SK-N-SH (cell line): ENCODE results near the gene IDH3B. TPM values are rescaled to one million over a fixed set of nuclear protein-coding genes. Genes with fewer than 3 reads are reported as not detected.
"Not testable (repeated sequence)": the region's sequence is repeated elsewhere in the genome, so short reads cannot be mapped to it uniquely, and the experiment has no call there.

ENCODE experiments used
- CTCF ChIA-PET: fragments of 300-600, 350-600 bp; formaldehyde crosslinking; extraction: SDS; loops from one replicate; lab custom pipeline; 2021; lab: Yijun Ruan, JAX
- POLR2A ChIA-PET: fragments of 350-600 bp; sonication (Branson Sonifier 250); formaldehyde crosslinking; extraction: SDS; loops from one replicate; lab custom pipeline; 2020; ENCODE audit warnings: antibody characterized with exemption, inconsistent platforms; lab: Yijun Ruan, JAX
- DNase-seq: peaks from one replicate; pipeline ENCODE4 v3.0.0; 2012
- H2AFZ ChIP-seq: fragments of 200-600 bp; sonication (generic); 2 replicates; pipeline ENCODE4 v1.8.1; 2016; ENCODE audit warnings: antibody characterized with exemption, mild to moderate bottlenecking, low read depth
- H3F3A ChIP-seq: fragments of 200-600 bp; sonication (generic); replicated peaks from 2 replicates; pipeline ENCODE3; 2016; ENCODE audit warnings: antibody characterized with exemption, mild to moderate bottlenecking; ENCODE audit not compliant: insufficient read depth
- H3K27ac ChIP-seq, 2 experiments: fragments of 200-500 bp in 1 of 2; fragments of 200-600 bp in 1 of 2; sonication (Bioruptor generic) in 1 of 2; sonication (generic), shearing (Covaris generic) in 1 of 2; 2 replicates each; pipeline versions ENCODE4 v1.5.1 to v1.6.1; 2014 to 2016; ENCODE audit warnings: low read depth in 2 of 2, inconsistent platforms in 1 of 2, low read length in 1 of 2, mild to moderate bottlenecking in 1 of 2, mixed read lengths in 1 of 2
- H3K27me3 ChIP-seq: fragments of 200-600 bp; sonication (generic), shearing (Covaris generic); 2 replicates; pipeline ENCODE4 v1.6.1; 2016; ENCODE audit warnings: mixed run types; ENCODE audit not compliant: insufficient read depth
- H3K36me3 ChIP-seq, 2 experiments: fragments of 200-500 bp in 1 of 2; fragments of 200-600 bp in 1 of 2; sonication (Bioruptor generic) in 1 of 2; sonication (generic) in 1 of 2; replicated peaks in 1 of 2; 2 replicates each; pipeline versions ENCODE3 to v1.5.1; 2014 to 2016; ENCODE audit warnings: low read length in 1 of 2, mild to moderate bottlenecking in 1 of 2; ENCODE audit not compliant: insufficient read depth in 2 of 2, control insufficient read depth in 1 of 2
- H3K4me1 ChIP-seq, 2 experiments: fragments of 200-500 bp in 1 of 2; fragments of 200-600 bp in 1 of 2; sonication (Bioruptor generic) in 1 of 2; sonication (generic), shearing (Covaris generic) in 1 of 2; 2 replicates each; pipeline versions ENCODE4 v1.5.1 to v1.6.1; 2014 to 2016; ENCODE audit warnings: low read depth in 1 of 2, low read length in 1 of 2, mixed run types in 1 of 2; ENCODE audit not compliant: insufficient read depth in 2 of 2, control insufficient read depth in 1 of 2
- H3K4me2 ChIP-seq: fragments of 200-600 bp; sonication (generic), shearing (Covaris generic); 2 replicates; pipeline ENCODE4 v1.6.1; 2017; ENCODE audit warnings: mixed run types
- H3K4me3 ChIP-seq, 2 experiments: fragments of 200-500 bp in 1 of 2; fragments of 200-600 bp in 1 of 2; sonication (Bioruptor generic) in 1 of 2; sonication (generic), shearing (Covaris generic) in 1 of 2; 2 replicates each; pipeline versions ENCODE4 v1.5.1 to v1.8.1; 2014 to 2016; ENCODE audit warnings: low read depth in 2 of 2, inconsistent platforms in 1 of 2, low read length in 1 of 2, mild to moderate bottlenecking in 1 of 2, mixed read lengths in 1 of 2, moderate library complexity in 1 of 2
- H3K79me2 ChIP-seq: fragments of 200-600 bp; sonication (generic); 2 replicates; pipeline ENCODE4 v1.8.1; 2017; ENCODE audit warnings: mild to moderate bottlenecking; ENCODE audit not compliant: insufficient read depth
- H3K9ac ChIP-seq: fragments of 200-600 bp; sonication (generic); 2 replicates; pipeline ENCODE4 v1.6.1; 2017; ENCODE audit warnings: mixed run types
- H3K9me2 ChIP-seq: fragments of 200-600 bp; sonication (generic); 2 replicates; pipeline ENCODE4 v1.6.1; 2017; ENCODE audit warnings: mixed run types
- H3K9me3 ChIP-seq: fragments of 200-600 bp; sonication (generic); 2 replicates; pipeline ENCODE4 v1.6.1; 2017; ENCODE audit warnings: mixed run types, mild to moderate bottlenecking, moderate library complexity
- H4K20me1 ChIP-seq: fragments of 200-600 bp; sonication (generic); 2 replicates; pipeline ENCODE4 v1.6.1; 2017; ENCODE audit warnings: mild to moderate bottlenecking, mixed run types; ENCODE audit not compliant: insufficient read depth
- MXI1 ChIP-seq: IDR thresholded peaks from 2 replicates; pipeline ENCODE4 v1.6.1; 2012; ENCODE audit warnings: mild to moderate bottlenecking, low read depth, low read length, improper control_type of control experiment
- NRF1 ChIP-seq: IDR thresholded peaks from 2 replicates; pipeline ENCODE4 v1.6.1; 2012; ENCODE audit warnings: low read depth, mild to moderate bottlenecking, low read length
- RFX5 ChIP-seq: IDR thresholded peaks from 2 replicates; pipeline ENCODE4 v1.6.1; 2012; ENCODE audit warnings: mild to moderate bottlenecking, improper control_type of control experiment, low read length
- SIN3A ChIP-seq: IDR thresholded peaks from 2 replicates; pipeline ENCODE4 v1.6.1; 2012; ENCODE audit warnings: low read depth, mild to moderate bottlenecking, low read length, moderate library complexity, borderline replicate concordance
- TCF12 ChIP-seq: IDR thresholded peaks from 2 replicates; pipeline ENCODE4 v1.4.0; 2012
- USF2 ChIP-seq: fragments of 150-350 bp; IDR thresholded peaks from 2 replicates; pipeline ENCODE4 v1.6.1; 2017; ENCODE audit warnings: antibody characterized with exemption, low read length, low read depth, borderline replicate concordance
- WGBS: methylation state at CpG from one replicate; pipeline ENCODE4 v1.1.6; 2017; ENCODE audit warnings: low lambda C conversion rate; 5-methylcytosine and 5-hydroxymethylcytosine counted together
- polyA plus RNA-seq, 3 experiments: library from polyadenylated mRNA; depleted of rRNA; stranded (reverse); fragments of >200 nt; gene quantifications; 2 replicates each; pipeline ENCODE4 v1.2.3, GENCODE V29; 2012
- TF ChIP-seq, protein P1 (sequence below): fragments of 150-350 bp; IDR thresholded peaks from 2 replicates; pipeline ENCODE4 v1.6.1; 2016; ENCODE audit warnings: mild to moderate bottlenecking, low read depth, low read length
- TF ChIP-seq, protein P2 (sequence below): IDR thresholded peaks from 2 replicates; pipeline ENCODE4 v1.4.0; 2012; ENCODE audit warnings: low read depth, borderline replicate concordance

The IDH3B gene
- polyA plus RNA-seq, 1 of the 3 experiments (the other 2 are of a cell fraction) = 233 TPM

DNA sequence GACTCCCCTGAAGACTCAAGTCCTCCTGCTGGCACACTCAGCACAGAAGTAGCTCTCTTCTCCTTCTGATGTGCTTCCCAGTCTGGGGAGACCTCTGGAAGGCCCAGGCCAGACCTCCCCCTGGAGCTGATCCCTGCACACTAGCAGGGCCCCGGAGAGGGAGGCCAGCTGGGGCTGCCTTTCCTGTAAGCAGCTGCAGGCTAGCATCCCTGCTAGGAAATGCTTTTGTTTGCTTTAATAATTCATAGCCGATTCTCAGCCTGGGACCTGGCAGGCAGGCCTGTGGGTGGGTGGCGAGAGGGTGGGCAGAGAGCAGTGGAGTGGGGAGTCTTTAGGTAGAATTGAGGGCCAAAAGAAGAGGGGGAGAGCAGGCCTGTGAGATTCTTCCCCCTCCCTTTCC is 33.8 kb upstream of the IDH3B start:
- H3K4me1 ChIP-seq = peaks cover 0 to 40% of the 10 kb centered on the region in 2 experiments; a peak in 1 of 4 replicates
- H3K36me3 ChIP-seq = no peaks in the 10 kb centered on the region
- ChIA-PET POLR2A (interaction anchor here (0.6 kb wide), 1 partner anchor 318 kb away, joined by 3 read pairs; no protein-coding TSS in a partner anchor), CTCF (interaction anchor here (1.1 to 1.4 kb wide), 2 partner anchors 9 to 155 kb away, joined by 3 to 6 read pairs; no protein-coding TSS in a partner anchor)
- WGBS = 75% methylated on average over 2 of the region's 3 CpGs
- no peak overlapping the region for H3K4me2 ChIP-seq
- no peak overlapping the region for H3K9ac ChIP-seq
- H3K9me3 ChIP-seq = no peaks in the 10 kb centered on the region
- no peaks in the 10 kb centered on the region for H3K9me2 ChIP-seq
- peak overlapping the region in 1 of 2 experiments; percentile 18; a peak in 1 of 4 replicates for H3K27ac ChIP-seq
- no peak for TF ChIP-seq MXI1
- DNase-seq = peak; percentile 52
- peaks cover 7% of the 10 kb centered on the region; the same call in 1 of the 2 replicates for H4K20me1 ChIP-seq
- H2AFZ ChIP-seq = no peak overlapping the region
- H3F3A ChIP-seq = no peaks in the 10 kb centered on the region
- H3K27me3 ChIP-seq = no peaks in the 10 kb centered on the region
- H3K4me3 ChIP-seq = no peak overlapping the region
- no peaks in the 10 kb centered on the region; the same call in 1 of the 2 replicates for H3K79me2 ChIP-seq

GRCh38 chr20:2696646-2697045 is 32.6 kb upstream of the IDH3B start:
- Histone ChIP-seq H3K9ac (no peak overlapping the region), H3K4me2 (no peak overlapping the region), H3F3A (peaks cover 5% of the 10 kb centered on the region), H3K36me3 (no peaks in the 10 kb centered on the region), H3K4me1 (peaks cover 0 to 43% of the 10 kb centered on the region in 2 experiments; a peak in 1 of 4 replicates), H4K20me1 (peaks cover 7% of the 10 kb centered on the region; the same call in 1 of the 2 replicates), H2AFZ (no peak overlapping the region), H3K9me2 (no peaks in the 10 kb centered on the region), H3K4me3 (no peak overlapping the region), H3K79me2 (no peaks in the 10 kb centered on the region; the same call in 1 of the 2 replicates), H3K9me3 (no peaks in the 10 kb centered on the region), H3K27me3 (no peaks in the 10 kb centered on the region), H3K27ac (no peak overlapping the region)
- 92% methylated on average over 9 of the region's 9 CpGs for WGBS
- ChIA-PET POLR2A (no interaction called here), CTCF (interaction anchor here (0.6 to 1.0 kb wide), 2 partner anchors 8 to 47 kb away, joined by 3 read pairs; no protein-coding TSS in a partner anchor)
- DNase-seq = no peak
- TF ChIP-seq TCF12 = no peak
- TF ChIP-seq RFX5 = no peak
- TF ChIP-seq, protein P1, sequence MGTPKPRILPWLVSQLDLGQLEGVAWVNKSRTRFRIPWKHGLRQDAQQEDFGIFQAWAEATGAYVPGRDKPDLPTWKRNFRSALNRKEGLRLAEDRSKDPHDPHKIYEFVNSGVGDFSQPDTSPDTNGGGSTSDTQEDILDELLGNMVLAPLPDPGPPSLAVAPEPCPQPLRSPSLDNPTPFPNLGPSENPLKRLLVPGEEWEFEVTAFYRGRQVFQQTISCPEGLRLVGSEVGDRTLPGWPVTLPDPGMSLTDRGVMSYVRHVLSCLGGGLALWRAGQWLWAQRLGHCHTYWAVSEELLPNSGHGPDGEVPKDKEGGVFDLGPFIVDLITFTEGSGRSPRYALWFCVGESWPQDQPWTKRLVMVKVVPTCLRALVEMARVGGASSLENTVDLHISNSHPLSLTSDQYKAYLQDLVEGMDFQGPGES = no peak
- TF ChIP-seq, protein P2, sequence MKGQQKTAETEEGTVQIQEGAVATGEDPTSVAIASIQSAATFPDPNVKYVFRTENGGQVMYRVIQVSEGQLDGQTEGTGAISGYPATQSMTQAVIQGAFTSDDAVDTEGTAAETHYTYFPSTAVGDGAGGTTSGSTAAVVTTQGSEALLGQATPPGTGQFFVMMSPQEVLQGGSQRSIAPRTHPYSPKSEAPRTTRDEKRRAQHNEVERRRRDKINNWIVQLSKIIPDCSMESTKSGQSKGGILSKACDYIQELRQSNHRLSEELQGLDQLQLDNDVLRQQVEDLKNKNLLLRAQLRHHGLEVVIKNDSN = no peak
- no peak for TF ChIP-seq NRF1
- TF ChIP-seq USF2 = no peak
- TF ChIP-seq SIN3A = no peak

DNA sequence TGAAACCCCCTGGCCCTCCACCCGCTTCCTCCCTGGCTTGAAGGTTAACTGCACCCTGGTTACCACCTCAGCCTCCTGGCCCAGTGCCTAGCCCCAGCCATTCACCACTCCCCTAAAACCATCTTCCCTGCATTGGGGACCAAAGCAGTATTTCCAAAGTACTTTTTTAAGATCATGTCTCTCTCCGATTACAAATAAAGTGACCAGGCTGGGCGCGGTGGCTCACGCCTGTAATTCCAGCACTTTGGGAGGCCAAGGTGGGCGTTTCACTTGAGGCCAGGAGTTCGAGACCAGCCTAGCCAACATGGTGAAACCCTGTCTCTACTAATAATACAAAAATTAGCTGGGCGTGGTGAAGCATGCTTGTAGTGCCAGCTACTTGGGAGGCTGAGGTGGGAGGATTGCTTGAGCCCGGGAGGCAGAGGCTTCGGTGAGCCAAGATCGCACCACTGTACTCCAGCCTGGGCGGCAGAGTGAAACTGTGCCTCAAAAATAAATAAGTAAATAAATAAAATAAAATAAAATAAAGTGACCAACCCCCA is 32.0 kb upstream of the IDH3B start:
- 93% methylated on average over 12 of the region's 12 CpGs for WGBS
- H3K9me3 ChIP-seq, H3K27ac ChIP-seq, H4K20me1 ChIP-seq, H3K4me2 ChIP-seq, H3K27me3 ChIP-seq, DNase-seq, H3K79me2 ChIP-seq, H3F3A ChIP-seq, H3K36me3 ChIP-seq, H3K4me3 ChIP-seq, CTCF ChIA-PET, H3K9ac ChIP-seq, POLR2A ChIA-PET, H2AFZ ChIP-seq, H3K9me2 ChIP-seq: not testable (repeated sequence)
- H3K4me1 ChIP-seq = peaks cover 0 to 42% of the 10 kb centered on the region in 2 experiments; a peak in 1 of 4 replicates
